ENCODE data around the gene TRAF5. TPM values are rescaled to one million over a fixed set of nuclear protein-coding genes. Genes with fewer than 3 reads are reported as not detected.
"Not testable (repeated sequence)": the region's sequence is repeated elsewhere in the genome, so short reads cannot be mapped to it uniquely, and the experiment has no call there.

TRAF5 gene
- total RNA-seq, 1 donor: 27.6 TPM

GRCh38 chr1:211411639-211412038 lies 85.0 kb downstream of the TRAF5 start:
- TF ChIP-seq, protein P1, sequence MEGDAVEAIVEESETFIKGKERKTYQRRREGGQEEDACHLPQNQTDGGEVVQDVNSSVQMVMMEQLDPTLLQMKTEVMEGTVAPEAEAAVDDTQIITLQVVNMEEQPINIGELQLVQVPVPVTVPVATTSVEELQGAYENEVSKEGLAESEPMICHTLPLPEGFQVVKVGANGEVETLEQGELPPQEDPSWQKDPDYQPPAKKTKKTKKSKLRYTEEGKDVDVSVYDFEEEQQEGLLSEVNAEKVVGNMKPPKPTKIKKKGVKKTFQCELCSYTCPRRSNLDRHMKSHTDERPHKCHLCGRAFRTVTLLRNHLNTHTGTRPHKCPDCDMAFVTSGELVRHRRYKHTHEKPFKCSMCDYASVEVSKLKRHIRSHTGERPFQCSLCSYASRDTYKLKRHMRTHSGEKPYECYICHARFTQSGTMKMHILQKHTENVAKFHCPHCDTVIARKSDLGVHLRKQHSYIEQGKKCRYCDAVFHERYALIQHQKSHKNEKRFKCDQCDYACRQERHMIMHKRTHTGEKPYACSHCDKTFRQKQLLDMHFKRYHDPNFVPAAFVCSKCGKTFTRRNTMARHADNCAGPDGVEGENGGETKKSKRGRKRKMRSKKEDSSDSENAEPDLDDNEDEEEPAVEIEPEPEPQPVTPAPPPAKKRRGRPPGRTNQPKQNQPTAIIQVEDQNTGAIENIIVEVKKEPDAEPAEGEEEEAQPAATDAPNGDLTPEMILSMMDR (IDR thresholded peaks at IDR 0.05; ENCODE audit: insufficient read depth, low read depth, low read length): no peak
- no peak for DNase-seq (ENCODE audit: low read depth)
- no peak overlapping the region for H3K4me3 ChIP-seq (ENCODE audit: low read depth, low read length)

DNA sequence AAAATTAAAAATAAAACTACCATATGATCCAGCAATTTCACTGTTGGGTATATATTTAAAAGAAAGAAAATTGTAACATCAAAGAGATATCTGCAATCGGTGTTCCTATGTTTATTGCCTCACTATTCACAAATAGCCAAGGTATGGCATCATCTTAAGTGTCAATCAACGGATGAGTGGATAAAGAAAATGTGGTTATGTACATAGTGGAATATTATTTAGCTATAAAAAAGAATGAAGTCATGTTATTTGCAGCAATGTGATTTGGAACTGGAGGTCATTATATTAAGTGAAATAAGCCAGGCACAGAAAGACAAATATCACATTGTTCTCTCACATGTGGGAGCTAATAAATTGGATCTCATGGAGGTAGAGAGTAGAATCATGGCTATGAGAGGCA lies 89.1 kb downstream of the TRAF5 start:
- TF ChIP-seq, protein P1 (IDR thresholded peaks at IDR 0.05; ENCODE audit: insufficient read depth, low read depth, low read length): no peak
- no peak for DNase-seq (ENCODE audit: low read depth)
- no peak overlapping the region for H3K4me3 ChIP-seq (ENCODE audit: low read depth, low read length)

DNA sequence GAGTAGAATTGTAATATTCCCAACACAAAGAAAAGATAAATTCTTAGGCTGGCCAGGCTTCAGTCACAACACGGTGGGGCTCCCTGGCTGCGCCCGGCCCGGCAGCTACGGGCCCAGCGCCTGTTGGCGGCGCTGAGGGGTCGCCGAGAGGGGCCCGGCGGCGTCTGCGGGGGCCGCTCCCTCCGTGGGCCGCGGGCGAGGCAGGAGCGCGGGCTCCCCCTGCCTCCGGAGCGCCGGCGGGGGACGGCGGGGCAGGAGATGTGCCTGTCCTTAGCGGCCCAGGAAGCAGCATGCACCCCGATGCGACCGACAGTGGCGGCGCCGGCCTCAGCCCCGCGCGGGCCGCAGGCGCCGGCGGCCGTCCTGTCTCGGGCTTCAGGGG lies 89.6 kb downstream of the TRAF5 start:
- peak overlapping the region; percentile 38 for H3K4me3 ChIP-seq (ENCODE audit: low read depth, low read length)
- DNase-seq (ENCODE audit: low read depth): not testable (repeated sequence)

DNA sequence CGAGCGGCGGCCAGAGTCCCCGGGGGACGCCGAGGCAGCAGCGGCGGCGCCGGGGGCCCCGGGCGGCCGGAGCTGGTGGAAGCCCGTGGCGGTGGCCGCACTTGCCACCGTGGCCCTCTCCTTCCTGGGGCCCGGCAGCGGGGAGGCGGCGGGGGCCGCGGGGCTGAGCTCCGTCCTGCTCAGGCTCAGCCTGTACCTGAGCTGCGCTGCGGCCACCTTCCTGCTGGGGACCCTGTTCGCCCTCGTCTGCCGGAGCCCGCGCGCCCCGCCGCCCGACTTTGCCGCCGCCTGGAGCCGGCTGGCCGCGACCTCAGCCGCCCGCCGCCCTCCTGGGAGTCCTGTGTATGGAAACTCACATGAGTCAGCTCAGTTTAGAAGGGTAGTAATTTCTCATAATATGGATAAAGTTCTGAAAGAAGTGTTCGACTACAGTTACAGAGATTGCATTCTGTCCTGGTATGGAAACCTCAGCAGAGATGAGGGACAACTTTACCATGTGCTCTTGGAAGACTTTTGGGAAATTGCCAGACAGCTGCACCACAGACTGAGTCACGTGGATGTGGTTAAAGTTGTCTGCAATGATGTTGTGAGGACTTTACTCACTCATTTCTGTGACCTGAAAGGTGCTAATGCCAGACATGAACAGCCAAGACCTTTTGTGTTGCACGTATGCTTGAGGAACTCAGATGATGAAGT lies 90.1 kb downstream of the TRAF5 start:
- H3K4me3 ChIP-seq (ENCODE audit: low read depth, low read length): peak overlapping the region; percentile 38
- peak; percentile 47 for DNase-seq (ENCODE audit: low read depth)

GRCh38 chr1:211420389-211420788 lies 93.8 kb downstream of the TRAF5 start:
- peak; percentile 29 for DNase-seq (ENCODE audit: low read depth)
- TF ChIP-seq, protein P1 (IDR thresholded peaks at IDR 0.05; ENCODE audit: insufficient read depth, low read depth, low read length): no peak
- no peak overlapping the region for H3K4me3 ChIP-seq (ENCODE audit: low read depth, low read length)

DNA sequence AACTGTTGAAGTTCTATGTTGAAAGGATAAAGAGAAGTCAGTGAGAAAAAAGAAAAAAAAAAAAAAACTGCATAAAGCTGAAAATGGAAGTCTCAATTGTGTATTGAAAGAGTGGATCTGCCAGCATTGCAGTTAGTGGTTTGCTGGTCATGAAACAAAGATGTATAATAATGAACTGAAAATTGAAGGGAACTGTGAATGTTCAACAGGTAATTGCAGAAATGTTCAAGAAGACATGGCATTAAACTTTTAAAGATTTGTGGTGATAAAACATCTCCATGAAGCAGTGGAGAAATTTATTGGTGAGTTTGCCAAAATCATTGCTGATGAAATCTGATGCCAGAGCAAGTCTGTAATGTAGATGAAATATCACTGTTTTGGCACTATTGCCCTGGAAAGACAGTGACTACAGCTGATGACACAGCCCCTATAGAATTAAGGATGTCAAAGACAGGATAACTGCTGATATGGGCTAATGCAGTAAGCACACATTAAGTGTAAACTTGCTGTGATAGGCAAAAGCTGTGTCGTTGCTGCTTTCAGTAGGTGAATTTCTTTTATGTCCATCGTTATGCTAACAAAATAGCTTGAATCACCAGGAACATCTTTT lies 94.3 kb downstream of the TRAF5 start:
- TF ChIP-seq, protein P1 (IDR thresholded peaks at IDR 0.05; ENCODE audit: insufficient read depth, low read depth, low read length): no peak
- peak; percentile 7 for DNase-seq (ENCODE audit: low read depth)
- no peak overlapping the region for H3K4me3 ChIP-seq (ENCODE audit: low read depth, low read length)

DNA sequence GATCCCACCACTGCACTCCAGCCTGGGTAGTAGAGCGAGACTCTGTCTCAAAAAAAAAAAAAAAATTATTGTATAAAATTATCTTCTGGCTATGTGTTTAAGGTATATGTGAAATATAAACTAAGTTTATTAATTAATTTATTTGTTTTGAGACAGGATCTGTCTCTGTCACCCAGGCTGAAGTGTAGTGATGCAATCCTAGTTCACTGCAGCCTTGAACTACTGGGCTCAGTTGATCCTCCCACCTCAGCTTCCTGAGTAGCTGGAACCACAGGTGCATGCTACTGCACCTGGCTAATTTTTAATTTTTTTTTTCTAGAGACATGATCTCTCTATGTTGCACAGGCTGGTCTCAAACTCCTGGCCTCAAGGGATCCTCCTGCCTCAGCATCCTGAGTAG lies 97.4 kb downstream of the TRAF5 start:
- no peak overlapping the region for H3K4me3 ChIP-seq (ENCODE audit: low read depth, low read length)
- DNase-seq (ENCODE audit: low read depth): no peak
- TF ChIP-seq, protein P1 (IDR thresholded peaks at IDR 0.05; ENCODE audit: insufficient read depth, low read depth, low read length): no peak

Other genes starting within 250 kb of the TRAF5 start
- 11.2 and 14.2 TPM in 2 replicates for gene KCNH1, start 192.7 kb upstream of the TRAF5 start, total RNA-seq
- 32.0 and 48.6 TPM in 2 replicates for gene RCOR3, start 67.5 kb upstream of the TRAF5 start, total RNA-seq
- gene RD3, start 165.3 kb downstream of the TRAF5 start, total RNA-seq: not detected in 2 replicates

Measured in fibroblast of villous mesenchyme (primary cell).